NCI-H1105 (cell line): Measurements from ENCODE around the gene MAN2A1.
"Not testable (repeated sequence)": the region's sequence is repeated elsewhere in the genome, so short reads cannot be mapped to it uniquely, and the experiment has no call there.

Experiments used
- DNase-seq: peaks from one replicate; lab custom pipeline; 2025; lab: John Stamatoyannopoulos, UW

The MAN2A1 gene

DNA sequence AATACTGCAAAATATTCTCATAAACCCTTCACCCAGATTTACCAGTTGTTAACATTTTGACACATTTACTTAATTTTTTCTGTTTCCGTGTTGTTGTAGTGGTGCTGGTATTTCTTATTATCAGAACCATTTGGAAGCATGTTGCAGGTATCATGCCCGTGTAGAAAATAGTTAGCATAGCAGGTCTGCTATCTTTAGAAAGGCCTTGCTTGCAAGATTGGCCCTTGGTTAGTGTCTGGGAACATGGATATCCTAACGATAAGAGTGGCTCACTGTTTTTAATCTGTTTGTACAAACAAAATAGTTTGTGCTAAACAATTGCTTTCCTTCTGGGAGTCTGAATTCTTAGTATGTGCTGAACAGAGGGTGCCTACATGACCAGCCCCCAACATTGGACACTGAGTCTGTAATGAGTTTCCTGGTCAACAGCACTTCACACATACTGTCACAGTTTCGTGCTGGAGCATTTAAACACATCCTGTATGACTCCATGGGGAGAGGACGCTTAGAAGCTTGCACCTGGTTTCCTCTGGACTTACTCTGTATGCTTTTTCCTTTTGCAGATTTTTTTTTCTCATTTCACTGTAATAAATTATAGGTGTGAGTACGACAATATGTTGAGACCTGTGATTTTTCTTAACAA lies 66.9 kb downstream of the MAN2A1 start:
- no peak for DNase-seq

DNA sequence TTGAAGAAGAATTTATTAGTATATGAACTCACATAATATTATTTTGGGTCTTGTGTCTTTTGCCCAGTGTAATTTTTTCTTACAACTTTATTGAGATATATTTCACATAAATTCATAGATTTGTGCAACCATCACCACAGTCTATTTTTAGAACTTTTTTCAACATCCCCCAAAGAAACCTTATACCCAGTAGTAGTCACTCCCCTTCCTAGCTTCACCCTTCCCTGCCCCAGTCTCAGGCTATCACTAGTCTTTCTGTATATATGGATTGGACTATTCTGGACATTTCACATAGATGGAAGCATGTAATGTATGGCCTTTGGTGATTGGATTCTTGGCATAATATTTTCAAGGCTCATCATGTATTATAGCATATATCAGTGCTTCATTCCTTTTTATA lies 67.8 kb downstream of the MAN2A1 start:
- DNase-seq, result no peak

DNA sequence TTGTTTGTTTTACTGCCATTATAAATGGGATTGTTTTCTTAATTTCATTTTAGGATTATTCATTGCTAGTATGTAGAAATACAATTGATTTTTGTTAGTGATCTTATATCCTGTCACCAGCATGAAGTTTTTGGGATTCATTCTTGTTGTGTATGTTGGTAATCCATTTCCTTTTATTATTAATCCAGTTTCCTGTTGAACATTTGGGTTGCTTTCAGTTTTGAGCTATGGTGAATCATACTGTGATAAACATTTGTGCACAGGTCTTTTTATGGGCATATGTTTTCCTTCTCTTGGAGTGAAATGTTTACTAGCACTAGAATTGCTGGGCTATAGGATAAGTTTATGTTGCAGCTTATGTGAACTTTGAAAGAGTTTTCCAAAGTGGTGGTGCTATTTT lies 69.6 kb downstream of the MAN2A1 start:
- no peak for DNase-seq

- not testable (repeated sequence) for DNase-seq
Measured at GRCh38 chr5:109760130-109760529, 70.4 kb downstream of the MAN2A1 start.

DNA sequence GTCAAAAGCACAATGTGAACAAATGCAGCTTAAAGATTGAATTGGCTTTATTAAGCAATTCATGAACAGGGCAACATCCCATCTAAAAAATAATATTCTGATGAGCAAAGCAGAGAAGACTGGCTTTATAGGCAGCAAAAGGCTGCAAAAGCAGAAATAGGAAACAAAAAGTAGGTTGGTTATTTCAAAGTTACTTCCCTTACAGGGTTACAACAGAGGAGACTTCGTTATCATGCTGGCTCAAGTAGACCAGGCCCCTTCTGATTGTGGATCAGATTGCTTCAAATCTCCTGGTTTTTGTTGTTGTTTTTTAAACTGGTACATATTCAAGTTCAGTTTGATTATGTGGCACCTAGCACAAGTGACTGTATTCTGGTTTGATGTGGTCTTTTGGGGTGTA lies 73.1 kb downstream of the MAN2A1 start:
- DNase-seq, result no peak

DNA sequence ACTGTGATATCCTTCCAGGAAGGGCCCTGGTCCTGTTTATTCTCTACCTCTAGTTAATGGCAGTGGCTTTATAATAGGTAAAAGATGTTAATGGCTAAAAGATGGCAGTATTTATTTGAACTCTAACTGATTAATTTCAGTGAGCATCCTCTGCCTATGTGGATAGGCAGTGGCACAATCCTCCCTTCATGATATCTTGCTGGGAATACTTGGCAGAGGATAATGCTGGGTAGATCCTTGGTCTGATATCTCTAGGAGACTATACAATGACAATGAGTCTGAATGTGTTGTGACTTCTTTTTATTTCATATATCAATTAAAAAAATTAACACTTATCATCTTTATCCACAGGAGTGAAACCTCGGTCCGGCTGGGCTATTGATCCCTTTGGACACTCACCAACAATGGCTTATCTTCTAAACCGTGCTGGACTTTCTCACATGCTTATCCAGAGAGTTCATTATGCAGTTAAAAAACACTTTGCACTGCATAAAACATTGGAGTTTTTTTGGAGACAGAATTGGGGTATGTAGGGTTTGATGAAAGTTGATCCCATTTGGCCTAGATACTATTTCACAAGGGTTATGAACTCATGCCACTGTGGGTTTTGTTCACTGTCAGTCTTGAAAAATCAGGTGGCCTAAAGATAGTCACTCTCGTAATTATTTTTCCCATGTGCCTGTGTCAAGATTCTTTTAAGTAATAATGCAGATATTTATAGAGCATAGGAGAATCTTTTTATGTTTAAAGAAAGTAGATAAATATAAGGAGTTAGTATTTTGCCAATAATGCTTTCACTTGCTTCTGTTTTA lies 77.7 kb downstream of the MAN2A1 start:
- DNase-seq, result no peak

DNA sequence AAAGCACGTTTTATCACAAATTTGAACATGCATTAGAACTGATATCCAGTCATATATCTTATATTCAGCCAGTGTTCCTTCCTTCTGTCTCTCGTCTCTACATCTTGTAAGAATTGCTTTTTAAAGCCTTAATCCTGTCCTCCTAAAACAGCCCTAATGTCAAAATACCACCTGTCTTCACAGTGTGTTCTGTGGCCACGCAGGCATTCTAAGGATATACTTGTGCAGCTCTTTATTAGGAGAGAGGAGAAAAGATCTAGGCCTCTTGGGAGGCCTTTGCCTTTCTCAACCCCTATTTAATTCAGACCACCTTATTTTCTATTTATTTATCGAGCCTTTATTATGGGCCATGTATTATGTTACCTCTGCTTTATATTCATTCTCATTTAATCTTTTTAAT lies 78.3 kb downstream of the MAN2A1 start:
- no peak for DNase-seq

- no peak for DNase-seq
Measured at GRCh38 chr5:109769597-109770291, 80.0 kb downstream of the MAN2A1 start.

- no peak for DNase-seq
Measured at GRCh38 chr5:109775130-109775529, 85.4 kb downstream of the MAN2A1 start.

DNA sequence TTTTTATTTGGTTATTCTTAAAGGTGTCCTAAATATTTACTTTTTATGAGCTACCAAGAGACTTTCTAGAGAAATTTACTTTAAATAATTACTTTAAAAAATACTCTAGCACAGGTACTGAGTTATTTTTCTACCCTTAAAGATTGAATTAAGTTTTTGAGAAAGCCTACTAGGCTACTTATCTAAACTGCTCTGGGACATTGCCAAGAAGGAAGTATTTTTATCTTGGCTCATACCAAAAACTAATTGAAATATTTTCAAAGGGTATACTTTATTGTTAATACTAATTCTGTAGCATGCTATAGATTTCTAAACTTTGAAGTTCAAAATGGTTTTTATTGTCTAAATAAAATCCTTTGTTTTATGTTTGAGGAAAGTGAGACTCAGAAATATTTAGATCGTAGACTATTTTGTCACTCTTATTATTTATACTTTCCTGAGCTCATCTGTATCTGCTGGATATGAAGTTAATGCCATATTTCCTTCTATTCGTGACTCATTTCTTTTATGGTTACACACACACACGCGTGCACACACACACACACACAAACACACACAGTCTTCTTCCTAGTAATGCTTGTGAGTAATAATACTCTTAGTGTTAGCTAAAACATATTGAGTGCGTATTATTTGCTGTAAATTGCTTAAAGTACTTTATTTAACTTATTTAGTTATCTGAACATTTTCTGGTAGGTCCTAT lies 89.5 kb downstream of the MAN2A1 start:
- no peak for DNase-seq

DNA sequence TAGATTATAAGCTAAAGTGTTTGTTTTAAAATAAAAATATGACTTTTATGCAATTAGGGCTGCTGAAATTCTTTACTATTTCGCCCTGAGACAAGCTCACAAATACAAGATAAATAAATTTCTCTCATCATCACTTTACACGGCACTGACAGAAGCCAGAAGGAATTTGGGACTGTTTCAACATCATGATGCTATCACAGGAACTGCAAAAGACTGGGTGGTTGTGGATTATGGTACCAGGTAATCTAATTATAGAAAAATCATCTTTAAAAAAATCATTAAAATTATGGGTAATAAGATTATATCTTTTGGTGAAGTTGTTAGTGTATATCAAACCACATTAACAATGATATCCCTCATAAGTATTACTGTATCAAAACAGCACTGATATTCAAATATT lies 95.0 kb downstream of the MAN2A1 start:
- no peak for DNase-seq

GRCh38 chr5:109786206-109786855 lies 96.6 kb downstream of the MAN2A1 start:
- no peak for DNase-seq

DNA sequence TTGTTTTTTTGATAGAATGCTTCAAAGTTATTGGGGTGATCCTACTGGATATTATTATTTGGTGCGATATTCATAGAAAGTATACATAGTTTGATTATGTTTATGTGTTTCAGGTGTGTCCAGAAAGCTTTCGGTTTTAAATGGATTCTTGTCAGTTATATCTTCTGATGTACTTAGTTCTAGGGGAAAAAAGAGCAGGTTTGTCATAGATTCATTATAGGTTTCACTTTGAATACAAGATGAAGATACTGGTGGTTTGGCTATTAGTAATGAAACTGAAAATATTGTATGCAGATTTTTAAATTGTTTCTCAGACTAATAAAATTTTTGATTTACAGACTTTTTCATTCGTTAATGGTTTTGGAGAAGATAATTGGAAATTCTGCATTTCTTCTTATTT lies 98.9 kb downstream of the MAN2A1 start:
- no peak for DNase-seq

GRCh38 chr5:109792613-109793012 lies 102.9 kb downstream of the MAN2A1 start:
- DNase-seq, result no peak

DNA sequence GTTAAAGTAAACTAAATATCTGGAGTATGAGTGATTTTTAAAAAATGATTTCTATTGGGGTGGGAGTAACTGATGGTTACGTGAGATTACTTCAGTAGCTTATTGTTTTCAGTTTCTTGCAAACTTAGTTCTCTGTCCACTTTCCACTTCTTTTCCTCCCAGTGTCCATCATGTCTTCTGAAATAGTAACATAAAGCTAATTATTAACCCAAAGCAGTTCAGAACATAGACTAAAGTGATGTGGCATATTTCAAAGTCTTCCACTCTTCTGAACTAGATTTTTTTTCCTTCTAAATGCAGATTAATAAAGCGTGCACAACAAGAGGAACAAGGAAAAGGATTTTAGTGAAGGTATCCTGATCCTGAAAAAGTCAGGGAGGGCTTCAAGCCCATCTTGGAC lies 114.1 kb downstream of the MAN2A1 start:
- DNase-seq, result no peak

DNA sequence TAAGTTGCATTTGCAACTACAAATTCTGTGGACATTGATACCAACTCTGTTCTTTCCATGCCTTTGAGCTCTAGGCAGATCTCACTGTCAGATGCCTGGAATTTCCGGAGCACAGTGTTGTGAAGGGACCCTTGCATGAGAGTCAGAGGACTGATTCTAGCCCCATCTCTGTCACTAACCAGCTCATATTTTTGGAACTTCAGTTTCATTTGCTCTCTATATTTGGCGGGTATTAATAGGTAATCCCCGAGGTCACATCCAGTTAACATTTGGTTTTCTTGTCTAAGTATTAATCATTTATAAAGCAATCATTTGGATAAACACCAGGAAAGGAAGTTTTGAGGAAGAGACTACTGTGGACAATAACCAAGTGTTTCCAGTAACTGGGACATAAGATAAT lies 115.7 kb downstream of the MAN2A1 start:
- no peak for DNase-seq

DNA sequence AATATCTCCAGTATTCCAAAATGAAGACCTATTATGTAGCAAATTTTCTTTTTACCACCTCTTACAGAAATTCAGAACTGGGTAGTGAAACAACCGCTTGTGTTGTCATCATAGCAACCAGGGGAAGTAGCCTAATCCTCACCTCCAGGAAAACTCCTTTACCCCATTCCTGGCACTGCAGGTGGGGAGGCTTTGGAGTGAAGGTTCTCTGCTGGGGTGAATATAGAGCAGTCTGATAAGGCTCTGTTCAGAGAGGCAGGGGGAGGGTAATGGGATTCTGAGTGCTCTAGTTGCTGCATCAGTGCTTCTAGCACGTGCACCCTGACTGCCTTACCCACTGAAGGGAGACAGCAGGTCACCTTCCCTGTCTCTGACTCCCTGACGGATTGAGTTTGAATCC lies 116.2 kb downstream of the MAN2A1 start:
- DNase-seq, result no peak

- DNase-seq, result no peak
Measured at GRCh38 chr5:109812698-109813097, 123.0 kb downstream of the MAN2A1 start.

GRCh38 chr5:109816732-109817131 lies 127.0 kb downstream of the MAN2A1 start:
- no peak for DNase-seq

GRCh38 chr5:109819878-109820277 lies 130.2 kb downstream of the MAN2A1 start:
- DNase-seq, result no peak

DNA sequence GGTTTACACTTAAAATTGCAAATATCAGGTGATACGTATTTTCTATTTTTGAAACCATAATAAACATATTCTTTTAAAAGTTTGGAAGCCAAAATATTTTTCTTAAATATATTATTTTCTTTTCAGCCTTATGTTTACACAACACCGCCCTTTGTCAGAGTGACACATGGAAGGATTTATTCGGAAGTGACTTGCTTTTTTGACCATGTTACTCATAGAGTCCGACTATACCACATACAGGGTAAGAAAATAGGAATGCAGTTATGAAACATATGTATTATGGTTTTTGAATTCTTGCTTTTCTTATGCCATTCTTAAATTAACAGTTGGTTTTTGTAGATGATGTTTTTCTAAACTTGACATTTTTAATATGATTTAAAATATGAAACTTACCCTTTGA lies 133.9 kb downstream of the MAN2A1 start:
- no peak for DNase-seq

DNA sequence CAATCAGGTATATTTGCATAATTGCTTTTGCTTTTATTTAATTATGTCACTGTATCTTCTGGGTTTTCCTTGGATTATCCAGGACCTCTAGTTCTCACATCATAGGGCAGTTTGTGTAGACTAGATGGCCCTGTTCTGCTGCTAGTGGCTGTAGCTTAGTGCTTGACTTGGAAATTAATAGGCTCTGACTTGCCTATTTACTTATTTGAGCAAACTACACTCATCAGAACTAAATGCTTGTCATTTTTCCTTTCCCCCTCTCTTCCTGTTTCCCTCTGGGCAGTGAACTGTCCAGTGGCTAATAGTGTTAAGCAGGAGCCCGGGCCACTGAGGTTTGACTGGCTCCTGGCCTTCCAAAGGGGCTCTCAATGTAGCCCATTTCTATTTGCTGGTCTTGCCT lies 135.7 kb downstream of the MAN2A1 start:
- no peak for DNase-seq
